Astrocyte of the cerebellum (primary cell): ENCODE data around the gene NEURL2.
"Not testable (repeated sequence)": the region's sequence is repeated elsewhere in the genome, so short reads cannot be mapped to it uniquely, and the experiment has no call there.

Experiments
- DNase-seq: peaks from one replicate; pipeline ENCODE4 v3.0.0-alpha.2; 2011; ENCODE audit warnings: low read depth
- H3K4me3 ChIP-seq: 2 replicates; pipeline ENCODE4 v1.5.1; 2011; ENCODE audit warnings: mild to moderate bottlenecking, low read depth, low read length, moderate library complexity
- in situ Hi-C: cut with HindIII; loops from 2 replicates; pipeline ENCODE4 v1.10.0; 2017; ENCODE audit warnings: low sequenced_read_pairs
- TF ChIP-seq, protein P1 (sequence below): IDR thresholded peaks from 2 replicates; pipeline ENCODE4 v1.5.1; 2012; ENCODE audit warnings: low read length, low read depth, moderate library complexity, mild to moderate bottlenecking; ENCODE audit errors: missing control alignments

The NEURL2 gene

DNA sequence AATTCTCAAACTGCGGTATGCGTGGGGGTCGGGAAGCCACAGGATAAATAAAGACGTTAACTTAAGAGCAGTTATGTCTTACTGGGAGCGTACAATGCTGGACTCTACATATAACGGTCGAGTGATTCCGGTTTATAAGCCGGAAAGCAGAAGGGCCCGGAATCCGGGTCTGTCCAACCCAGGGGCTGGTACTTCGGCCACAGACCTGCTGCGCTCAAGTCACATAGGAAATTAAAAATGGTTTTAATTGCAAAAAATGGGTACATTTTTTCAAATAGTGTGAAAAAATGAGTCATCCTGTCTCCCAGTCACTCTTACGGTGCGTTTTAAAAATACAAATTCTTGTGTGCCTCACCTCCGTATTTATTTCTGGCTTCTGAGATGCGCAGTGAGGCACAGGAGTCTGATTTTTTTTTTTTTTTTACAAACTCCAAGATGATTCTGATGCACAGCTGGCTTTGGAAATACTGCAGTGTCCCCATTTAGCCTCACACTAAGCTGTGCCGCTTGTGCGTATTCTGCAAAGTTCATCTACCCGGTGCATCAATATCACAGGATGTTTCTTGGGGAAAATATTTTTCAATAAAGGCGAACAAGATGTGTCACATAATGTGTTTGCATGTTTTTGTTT is 44.5 kb upstream of the NEURL2 start:
- H3K4me3 ChIP-seq = peak overlapping the region; percentile 95
- DNase-seq = no peak
- in situ Hi-C loops = no loop called here
- TF ChIP-seq, protein P1, sequence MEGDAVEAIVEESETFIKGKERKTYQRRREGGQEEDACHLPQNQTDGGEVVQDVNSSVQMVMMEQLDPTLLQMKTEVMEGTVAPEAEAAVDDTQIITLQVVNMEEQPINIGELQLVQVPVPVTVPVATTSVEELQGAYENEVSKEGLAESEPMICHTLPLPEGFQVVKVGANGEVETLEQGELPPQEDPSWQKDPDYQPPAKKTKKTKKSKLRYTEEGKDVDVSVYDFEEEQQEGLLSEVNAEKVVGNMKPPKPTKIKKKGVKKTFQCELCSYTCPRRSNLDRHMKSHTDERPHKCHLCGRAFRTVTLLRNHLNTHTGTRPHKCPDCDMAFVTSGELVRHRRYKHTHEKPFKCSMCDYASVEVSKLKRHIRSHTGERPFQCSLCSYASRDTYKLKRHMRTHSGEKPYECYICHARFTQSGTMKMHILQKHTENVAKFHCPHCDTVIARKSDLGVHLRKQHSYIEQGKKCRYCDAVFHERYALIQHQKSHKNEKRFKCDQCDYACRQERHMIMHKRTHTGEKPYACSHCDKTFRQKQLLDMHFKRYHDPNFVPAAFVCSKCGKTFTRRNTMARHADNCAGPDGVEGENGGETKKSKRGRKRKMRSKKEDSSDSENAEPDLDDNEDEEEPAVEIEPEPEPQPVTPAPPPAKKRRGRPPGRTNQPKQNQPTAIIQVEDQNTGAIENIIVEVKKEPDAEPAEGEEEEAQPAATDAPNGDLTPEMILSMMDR = no peak

DNA sequence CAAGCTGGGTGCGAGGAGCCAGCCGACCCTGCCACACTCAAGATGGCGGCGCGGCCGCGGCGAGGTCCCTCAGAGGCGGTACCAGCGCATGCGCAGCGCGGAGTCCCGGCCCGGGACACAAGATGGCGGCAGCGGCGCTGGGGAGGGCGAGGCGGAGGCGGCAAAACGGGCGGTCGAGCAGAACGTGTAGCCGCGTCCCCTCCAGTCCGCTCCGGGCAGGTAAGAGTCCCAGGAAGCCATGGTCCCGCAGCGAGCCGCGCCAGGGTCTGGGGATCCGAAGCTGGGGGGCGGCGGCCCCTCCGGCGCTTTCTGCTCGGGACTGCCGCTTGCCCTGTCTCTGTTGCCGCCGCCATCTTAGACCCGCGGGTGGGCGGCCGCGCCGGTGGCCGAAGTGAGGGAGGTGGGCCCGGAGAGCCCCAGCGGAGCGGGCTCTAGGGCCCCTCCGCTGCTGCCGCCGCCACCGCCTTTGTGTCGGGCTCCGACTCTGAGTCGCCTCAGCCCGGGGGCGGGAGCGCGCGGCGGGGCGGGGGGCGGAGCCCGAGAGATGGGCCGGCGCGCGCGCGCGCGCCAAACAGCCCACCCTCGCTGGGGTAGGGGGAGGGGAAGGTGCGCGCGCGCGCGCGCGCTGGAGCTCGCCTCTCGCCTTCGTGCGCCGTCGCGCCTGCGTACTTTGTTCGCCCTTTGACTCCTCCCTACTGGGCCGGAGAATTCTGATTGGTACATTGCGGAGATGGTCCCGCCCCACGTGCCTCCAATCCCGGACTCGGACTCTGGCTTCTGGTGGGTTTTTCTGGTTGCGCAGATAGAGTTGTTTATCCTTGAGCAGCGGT is 43.8 kb upstream of the NEURL2 start, which contains the start of gene PCIF1:
Gene PCIF1 (plus strand): TSS at position 98 of the 830 bp plus-strand sequence. CDS start 4,317 bp downstream, outside the sequence.
- peak within 1 kb of the TSS; percentile 95 for H3K4me3 ChIP-seq
- DNase-seq = peak; percentile 93
- in situ Hi-C loops = no loop called here
- TF ChIP-seq, protein P1 = no peak

DNA sequence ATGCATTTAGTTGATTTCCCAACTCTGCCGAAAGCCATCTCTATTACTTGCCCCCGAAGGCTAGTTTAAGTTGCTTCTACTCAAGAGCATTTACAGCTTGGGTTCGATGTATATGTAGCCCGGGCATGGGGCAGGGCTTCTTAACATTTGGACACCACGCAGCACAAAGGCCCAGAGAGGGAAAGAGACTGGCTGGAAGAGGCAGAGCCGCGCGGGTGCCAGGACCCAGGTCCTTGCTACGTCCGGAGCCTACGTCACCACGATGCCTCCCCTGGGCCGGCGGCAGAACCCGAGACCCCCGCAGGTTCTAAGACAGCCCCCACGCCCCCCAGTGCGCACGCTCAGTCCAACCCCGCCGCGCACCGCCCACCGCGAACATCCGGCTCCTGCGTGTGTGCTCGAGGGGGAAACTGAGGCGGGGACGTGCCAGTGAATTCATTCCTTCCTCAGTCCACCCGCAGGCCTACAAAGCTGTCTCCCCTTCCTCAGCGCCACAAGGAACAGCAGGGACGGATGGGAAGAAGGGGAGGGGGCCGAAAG is 43.1 kb upstream of the NEURL2 start:
- in situ Hi-C loops = no loop called here
- TF ChIP-seq, protein P1 = no peak
- peak overlapping the region; percentile 95 for H3K4me3 ChIP-seq
- DNase-seq = no peak

DNA sequence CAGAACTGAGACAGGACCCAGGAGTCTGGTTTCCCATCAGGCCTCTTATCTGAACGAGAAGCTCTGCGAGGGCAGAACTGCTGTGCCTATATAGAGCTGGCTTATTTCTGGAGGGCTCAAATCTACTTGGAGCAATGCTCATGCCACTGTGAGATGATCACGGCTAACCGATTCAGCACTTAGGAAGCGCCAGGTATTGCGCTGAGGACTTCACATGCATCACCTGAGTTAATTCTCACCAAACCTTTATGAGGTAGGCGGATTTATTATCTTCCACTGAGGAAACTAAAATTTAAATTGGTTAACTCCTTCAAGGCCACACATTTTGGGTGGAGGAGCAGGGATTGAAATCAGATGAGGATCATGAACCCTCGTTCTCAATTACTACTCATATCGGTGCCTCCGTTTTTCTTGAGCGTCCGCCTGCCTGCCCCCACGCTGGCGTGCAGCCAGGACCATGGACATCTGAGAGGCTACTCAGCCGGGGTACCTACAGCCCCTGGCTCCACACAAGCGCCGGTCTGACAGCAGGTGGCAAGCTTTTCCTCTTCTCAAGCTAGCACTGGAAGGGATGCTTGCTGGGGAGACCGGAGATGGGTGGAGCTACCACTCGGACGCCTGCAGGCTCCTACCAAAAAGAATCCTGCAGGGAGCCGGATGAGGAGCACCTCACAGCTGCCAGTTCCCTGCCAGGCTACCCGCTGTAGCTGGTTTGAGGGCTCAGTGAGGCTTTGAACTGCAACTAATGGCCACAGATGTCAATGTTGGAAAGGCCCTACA is 42.4 kb upstream of the NEURL2 start:
- TF ChIP-seq, protein P1 = peak; percentile 33
- DNase-seq = peak; percentile 38
- in situ Hi-C loops = no loop called here
- H3K4me3 ChIP-seq = peak overlapping the region; percentile 95

DNA sequence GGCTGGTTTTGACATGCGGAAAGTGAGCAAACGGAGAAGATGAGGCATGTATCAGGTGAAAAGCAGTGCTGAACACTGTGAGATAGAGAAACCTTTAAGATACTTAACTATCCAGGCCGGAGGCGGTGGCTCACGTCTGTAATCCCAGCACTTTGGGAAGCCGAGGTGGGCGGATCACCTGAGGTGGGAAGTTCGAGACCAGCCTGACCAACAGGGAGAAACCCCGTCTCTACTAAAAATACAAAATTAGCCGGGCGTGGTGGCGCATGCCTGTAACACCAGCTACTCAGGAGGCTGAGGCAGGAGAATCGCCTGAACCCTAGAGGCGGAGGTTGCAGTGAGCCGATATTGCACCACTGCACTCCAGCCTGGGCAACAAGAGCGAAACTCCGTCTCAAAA is 40.7 kb upstream of the NEURL2 start:
- in situ Hi-C loops, H3K4me3 ChIP-seq, DNase-seq: not testable (repeated sequence)

DNA sequence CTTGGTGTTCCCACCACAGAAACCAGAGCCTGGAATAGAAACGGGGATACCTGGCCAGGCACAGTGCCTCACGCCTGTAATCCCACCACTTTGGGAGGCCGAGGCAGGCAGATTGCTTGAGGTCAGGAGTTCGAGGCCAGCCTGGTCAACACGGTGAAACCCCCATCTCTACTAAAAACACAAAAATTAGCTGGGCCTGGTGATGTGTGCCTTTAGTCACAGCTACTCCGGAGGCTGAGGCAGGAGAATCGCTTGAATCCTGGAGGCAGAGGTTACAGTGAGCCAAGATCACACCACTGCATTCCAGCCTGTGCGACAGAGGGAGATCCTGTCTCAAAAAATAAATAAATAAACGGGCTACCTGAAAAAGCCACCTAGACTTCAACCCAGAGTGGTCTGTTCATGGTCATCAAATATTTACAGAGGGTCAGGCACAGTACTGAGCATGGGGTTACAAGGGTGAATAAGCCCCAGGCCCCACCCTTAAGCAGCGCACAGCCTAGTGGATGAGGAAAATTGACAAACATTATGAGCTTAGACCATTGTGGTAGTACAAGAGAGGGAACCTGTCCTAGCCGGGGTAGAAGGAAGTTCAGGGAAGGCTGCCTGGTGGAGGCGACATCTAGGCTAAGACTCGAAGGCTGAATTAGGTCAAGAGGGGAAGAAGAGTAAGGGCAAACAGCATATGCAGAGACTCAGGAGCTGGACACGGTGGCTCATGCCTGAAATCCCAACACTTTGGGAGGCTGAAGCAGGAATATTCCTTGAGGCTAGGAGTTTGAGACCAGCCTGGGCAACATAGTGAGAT is 36.3 kb upstream of the NEURL2 start:
- DNase-seq = no peak
- in situ Hi-C loops = no loop called here
- H3K4me3 ChIP-seq = no peak overlapping the region
- TF ChIP-seq, protein P1 = no peak
